ENCODE measurements around the gene CCL3.

Gene CCL3

DNA sequence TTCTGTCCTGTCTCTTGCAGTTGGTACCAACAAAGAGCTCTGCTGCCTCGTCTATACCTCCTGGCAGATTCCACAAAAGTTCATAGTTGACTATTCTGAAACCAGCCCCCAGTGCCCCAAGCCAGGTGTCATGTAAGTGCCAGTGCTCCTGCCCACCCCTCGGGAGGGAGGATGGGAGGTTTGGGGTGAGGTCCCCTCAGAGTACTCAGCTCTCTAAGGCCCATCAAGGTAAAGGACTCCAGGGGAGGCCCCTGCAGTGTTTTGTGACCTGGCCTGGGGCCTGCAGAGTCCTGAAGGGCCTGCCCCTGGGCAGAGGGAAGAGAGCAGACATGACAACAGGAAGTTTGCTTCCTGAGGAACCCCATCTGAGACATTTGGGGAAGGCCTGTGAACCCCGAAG lies 19.5 kb downstream of the CCL3 start:
- DNase-seq (ENCODE audit: insufficient read length, low spot score) (no peak), FAIRE-seq (no peak)
- TF ChIP-seq TAF1 (IDR thresholded peaks at IDR 0.05; ENCODE audit: low read depth, low read length) (no peak), PAX5 (IDR thresholded peaks at IDR 0.05; ENCODE audit: insufficient read depth, low read length, severe bottlenecking) (no peak), POLR2A (IDR thresholded peaks at IDR 0.05; ENCODE audit: low read depth, low read length) (no peak), POLR2AphosphoS5 (IDR thresholded peaks at IDR 0.05; ENCODE audit: low read depth, low read length) (no peak), SPI1 (IDR thresholded peaks at IDR 0.05; ENCODE audit: low read depth, low read length) (no peak), POU2F2 (IDR thresholded peaks at IDR 0.05; ENCODE audit: low read depth, low read length) (no peak)

DNA sequence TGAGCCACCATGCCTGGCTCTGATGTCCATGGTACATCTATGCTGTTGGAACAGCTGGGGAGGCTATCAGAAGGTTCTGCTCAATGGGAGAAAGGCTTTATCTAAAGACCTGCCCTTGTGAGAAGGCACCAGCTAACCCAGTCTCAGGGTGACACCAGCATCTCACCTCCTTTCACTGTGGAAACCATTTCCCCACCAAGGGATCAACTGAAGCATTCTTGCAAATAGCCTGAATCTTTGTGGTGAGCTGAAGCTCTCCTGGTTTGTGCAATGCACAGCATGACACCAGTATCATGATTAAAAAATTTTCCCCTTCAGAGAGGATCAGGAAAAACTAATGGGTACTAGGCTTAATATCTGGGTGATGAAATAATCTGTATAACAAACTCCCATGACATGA lies 20.8 kb downstream of the CCL3 start:
- no peak for FAIRE-seq
- no peak for TF ChIP-seq POU2F2 (IDR thresholded peaks at IDR 0.05; ENCODE audit: low read depth, low read length)
- TF ChIP-seq POLR2A (IDR thresholded peaks at IDR 0.05; ENCODE audit: low read depth, low read length) = no peak
- TF ChIP-seq TAF1 (IDR thresholded peaks at IDR 0.05; ENCODE audit: low read depth, low read length) = no peak
- no peak for TF ChIP-seq PAX5 (IDR thresholded peaks at IDR 0.05; ENCODE audit: insufficient read depth, low read length, severe bottlenecking)
- no peak for TF ChIP-seq POLR2AphosphoS5 (IDR thresholded peaks at IDR 0.05; ENCODE audit: low read depth, low read length)
- no peak for TF ChIP-seq SPI1 (IDR thresholded peaks at IDR 0.05; ENCODE audit: low read depth, low read length)
- no peak for DNase-seq (ENCODE audit: insufficient read length, low spot score)

DNA sequence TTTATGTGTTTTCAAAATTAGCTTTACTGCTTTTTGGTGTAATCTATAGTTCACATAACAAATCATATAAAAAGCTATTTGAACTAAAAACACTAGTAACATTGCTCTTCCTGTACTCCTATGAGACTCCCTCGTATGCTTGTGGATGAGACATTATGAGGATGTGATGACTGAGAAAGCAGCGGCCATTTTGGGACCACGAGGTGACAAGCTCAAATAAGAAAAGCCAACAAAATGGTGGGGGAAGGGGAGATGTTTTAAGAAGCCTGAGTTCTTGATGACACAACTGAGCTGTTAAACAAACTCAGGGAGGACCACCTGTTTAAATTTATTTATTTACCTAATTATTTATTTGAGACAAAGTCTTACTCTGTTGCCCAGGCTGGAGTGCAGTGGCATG lies 21.4 kb downstream of the CCL3 start:
- TF ChIP-seq POU2F2 (IDR thresholded peaks at IDR 0.05; ENCODE audit: low read depth, low read length) (no peak), POLR2A (IDR thresholded peaks at IDR 0.05; ENCODE audit: low read depth, low read length) (no peak), POLR2AphosphoS5 (IDR thresholded peaks at IDR 0.05; ENCODE audit: low read depth, low read length) (no peak), PAX5 (IDR thresholded peaks at IDR 0.05; ENCODE audit: insufficient read depth, low read length, severe bottlenecking) (no peak), SPI1 (IDR thresholded peaks at IDR 0.05; ENCODE audit: low read depth, low read length) (no peak), TAF1 (IDR thresholded peaks at IDR 0.05; ENCODE audit: low read depth, low read length) (no peak)
- no peak for FAIRE-seq
- DNase-seq (ENCODE audit: insufficient read length, low spot score) = no peak

DNA sequence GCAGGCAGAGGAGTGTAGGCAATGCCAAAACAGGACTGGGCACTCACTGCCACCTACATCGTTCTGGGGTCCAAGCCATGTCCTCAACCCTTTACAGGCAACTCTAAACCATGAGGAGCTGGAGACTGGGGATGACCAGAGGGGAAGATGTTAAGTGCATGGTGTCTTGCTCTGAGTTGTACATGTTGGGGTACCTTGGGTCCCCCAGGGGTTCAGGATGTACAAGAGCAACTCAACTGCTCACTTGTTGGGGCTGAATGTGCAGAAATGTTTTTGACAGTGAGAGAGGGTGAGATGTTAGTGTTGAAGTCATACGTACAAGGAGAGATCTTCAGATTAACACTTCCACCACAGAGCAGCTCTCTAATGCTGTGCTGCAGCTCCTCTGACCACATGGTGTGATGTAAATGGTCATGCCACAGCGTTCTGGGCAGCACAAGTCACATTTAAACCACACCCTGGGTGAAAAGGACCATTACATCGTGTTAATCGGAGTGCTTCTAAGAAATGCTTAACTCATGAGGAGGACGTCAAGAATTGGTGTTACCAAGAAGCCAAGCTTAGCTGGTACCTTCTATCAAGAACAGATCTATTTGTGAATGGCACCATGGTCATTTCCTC lies 23.5 kb downstream of the CCL3 start:
- DNase-seq (ENCODE audit: insufficient read length, low spot score) = no peak
- FAIRE-seq = no peak
- TF ChIP-seq TAF1 (IDR thresholded peaks at IDR 0.05; ENCODE audit: low read depth, low read length) = no peak
- TF ChIP-seq SPI1 (IDR thresholded peaks at IDR 0.05; ENCODE audit: low read depth, low read length) = no peak
- TF ChIP-seq POU2F2 (IDR thresholded peaks at IDR 0.05; ENCODE audit: low read depth, low read length) = no peak
- no peak for TF ChIP-seq POLR2A (IDR thresholded peaks at IDR 0.05; ENCODE audit: low read depth, low read length)
- no peak for TF ChIP-seq PAX5 (IDR thresholded peaks at IDR 0.05; ENCODE audit: insufficient read depth, low read length, severe bottlenecking)
- no peak for TF ChIP-seq POLR2AphosphoS5 (IDR thresholded peaks at IDR 0.05; ENCODE audit: low read depth, low read length)

DNA sequence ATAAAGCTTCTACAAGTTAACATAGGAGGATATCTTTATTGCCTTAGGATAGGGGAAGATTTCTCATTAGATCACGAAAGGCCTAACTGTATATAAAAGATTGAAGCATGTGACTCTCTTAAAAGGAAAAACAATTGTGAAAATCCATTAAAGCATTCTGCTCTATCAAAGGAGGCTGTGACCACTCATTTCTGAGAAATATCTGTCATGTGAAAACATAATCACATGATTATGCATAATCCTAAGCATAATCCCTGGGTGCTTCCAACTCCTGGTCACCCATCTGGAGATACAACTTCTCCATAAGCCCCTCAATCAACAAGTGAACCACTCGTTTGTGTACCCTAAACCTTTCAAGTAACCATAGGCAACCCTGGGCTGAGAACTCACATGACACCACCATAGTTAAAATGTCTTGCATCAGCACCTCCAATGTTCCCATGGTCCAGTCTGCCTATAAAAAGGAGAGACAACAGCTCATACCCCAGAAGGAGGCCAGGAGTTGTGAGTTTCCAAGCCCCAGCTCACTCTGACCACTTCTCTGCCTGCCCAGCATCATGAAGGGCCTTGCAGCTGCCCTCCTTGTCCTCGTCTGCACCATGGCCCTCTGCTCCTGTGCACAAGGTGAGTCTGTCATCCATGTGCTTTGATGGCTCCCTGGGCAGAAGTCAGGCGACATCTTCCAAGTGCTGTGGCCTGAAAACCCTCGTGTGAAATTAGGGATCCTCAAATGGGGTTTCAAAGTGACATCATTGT lies 26.0 kb downstream of the CCL3 start, which contains the start of gene CCL18:
Gene CCL18 (plus strand): TSS at position 487 of the 756 bp plus-strand sequence. CDS start 71 bp downstream, at position 558.
- TF ChIP-seq SPI1 (IDR thresholded peaks at IDR 0.05; ENCODE audit: low read depth, low read length) (no peak), TAF1 (IDR thresholded peaks at IDR 0.05; ENCODE audit: low read depth, low read length) (no peak), PAX5 (IDR thresholded peaks at IDR 0.05; ENCODE audit: insufficient read depth, low read length, severe bottlenecking) (no peak), POLR2A (IDR thresholded peaks at IDR 0.05; ENCODE audit: low read depth, low read length) (no peak), POU2F2 (IDR thresholded peaks at IDR 0.05; ENCODE audit: low read depth, low read length) (no peak), POLR2AphosphoS5 (IDR thresholded peaks at IDR 0.05; ENCODE audit: low read depth, low read length) (no peak)
- FAIRE-seq = no peak
- no peak for DNase-seq (ENCODE audit: insufficient read length, low spot score)

DNA sequence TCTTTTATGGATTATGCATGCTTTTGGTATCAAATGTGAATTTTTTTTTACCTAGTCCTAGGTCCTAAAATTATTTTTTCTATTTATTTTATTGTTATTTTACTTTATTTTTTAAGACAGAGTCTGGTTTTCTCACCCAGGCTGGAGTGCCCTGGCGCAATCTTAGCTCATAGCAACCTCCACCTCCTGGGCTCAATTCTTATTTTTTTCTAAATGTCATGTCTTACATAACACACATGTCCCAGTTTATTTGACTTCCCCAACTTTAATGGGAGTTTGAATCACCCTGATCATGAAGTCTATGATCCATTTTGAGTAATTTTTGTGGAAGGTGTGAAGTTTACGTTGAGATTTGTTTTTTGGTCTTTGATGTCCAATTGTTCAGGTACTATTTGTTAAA lies 29.1 kb downstream of the CCL3 start:
- FAIRE-seq (no peak), DNase-seq (ENCODE audit: insufficient read length, low spot score) (no peak)
- TF ChIP-seq TAF1 (IDR thresholded peaks at IDR 0.05; ENCODE audit: low read depth, low read length) = no peak
- TF ChIP-seq PAX5 (IDR thresholded peaks at IDR 0.05; ENCODE audit: insufficient read depth, low read length, severe bottlenecking) = no peak
- TF ChIP-seq POU2F2 (IDR thresholded peaks at IDR 0.05; ENCODE audit: low read depth, low read length) = no peak
- TF ChIP-seq SPI1 (IDR thresholded peaks at IDR 0.05; ENCODE audit: low read depth, low read length) = no peak
- no peak for TF ChIP-seq POLR2A (IDR thresholded peaks at IDR 0.05; ENCODE audit: low read depth, low read length)
- no peak for TF ChIP-seq POLR2AphosphoS5 (IDR thresholded peaks at IDR 0.05; ENCODE audit: low read depth, low read length)

DNA sequence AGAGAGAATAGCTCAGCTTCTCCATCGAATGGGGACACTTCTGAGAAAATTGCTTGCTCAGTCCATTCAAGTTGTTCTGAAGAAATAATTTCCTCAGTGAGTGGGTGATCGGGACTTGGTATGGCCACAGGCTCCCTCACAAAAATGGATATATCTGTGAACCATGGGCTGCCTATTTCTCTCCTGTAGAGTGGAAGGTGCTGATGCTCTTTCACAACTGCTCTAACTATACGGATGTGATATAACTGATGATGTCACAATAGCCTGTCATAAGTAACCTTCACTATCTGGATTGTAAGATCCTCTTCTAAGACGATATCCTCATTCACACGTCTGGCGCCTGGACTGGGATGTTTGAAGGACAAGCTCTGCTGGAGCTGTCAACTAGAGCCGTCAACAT lies 30.5 kb downstream of the CCL3 start:
- no peak for DNase-seq (ENCODE audit: insufficient read length, low spot score)
- TF ChIP-seq SPI1 (IDR thresholded peaks at IDR 0.05; ENCODE audit: low read depth, low read length) (no peak), TAF1 (IDR thresholded peaks at IDR 0.05; ENCODE audit: low read depth, low read length) (no peak), POLR2A (IDR thresholded peaks at IDR 0.05; ENCODE audit: low read depth, low read length) (no peak), POLR2AphosphoS5 (IDR thresholded peaks at IDR 0.05; ENCODE audit: low read depth, low read length) (no peak), PAX5 (IDR thresholded peaks at IDR 0.05; ENCODE audit: insufficient read depth, low read length, severe bottlenecking) (no peak), POU2F2 (IDR thresholded peaks at IDR 0.05; ENCODE audit: low read depth, low read length) (no peak)
- no peak for FAIRE-seq

DNA sequence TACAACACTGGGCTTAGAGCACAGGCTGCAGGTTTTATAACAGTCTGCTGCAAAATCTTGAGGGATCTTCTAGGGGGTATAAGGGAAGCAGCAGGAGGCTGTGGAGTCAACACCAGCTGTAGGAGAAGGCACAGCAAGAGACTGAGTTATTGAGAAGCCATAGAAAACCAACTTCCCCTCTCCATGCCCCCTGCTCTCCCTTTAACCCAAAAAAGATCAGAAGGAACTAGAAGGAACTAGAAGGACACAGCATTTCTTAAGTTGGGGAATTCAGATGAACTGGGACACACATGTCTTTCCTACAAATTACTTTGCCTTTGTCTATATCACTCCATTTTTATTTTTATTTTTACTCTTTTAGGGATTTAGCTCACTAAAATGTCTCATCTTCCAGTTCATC lies 32.0 kb downstream of the CCL3 start:
- no peak for TF ChIP-seq SPI1 (IDR thresholded peaks at IDR 0.05; ENCODE audit: low read depth, low read length)
- TF ChIP-seq POLR2AphosphoS5 (IDR thresholded peaks at IDR 0.05; ENCODE audit: low read depth, low read length) = no peak
- TF ChIP-seq TAF1 (IDR thresholded peaks at IDR 0.05; ENCODE audit: low read depth, low read length) = no peak
- TF ChIP-seq PAX5 (IDR thresholded peaks at IDR 0.05; ENCODE audit: insufficient read depth, low read length, severe bottlenecking) = no peak
- no peak for TF ChIP-seq POU2F2 (IDR thresholded peaks at IDR 0.05; ENCODE audit: low read depth, low read length)
- no peak for TF ChIP-seq POLR2A (IDR thresholded peaks at IDR 0.05; ENCODE audit: low read depth, low read length)
- no peak for DNase-seq (ENCODE audit: insufficient read length, low spot score)
- FAIRE-seq = no peak

DNA sequence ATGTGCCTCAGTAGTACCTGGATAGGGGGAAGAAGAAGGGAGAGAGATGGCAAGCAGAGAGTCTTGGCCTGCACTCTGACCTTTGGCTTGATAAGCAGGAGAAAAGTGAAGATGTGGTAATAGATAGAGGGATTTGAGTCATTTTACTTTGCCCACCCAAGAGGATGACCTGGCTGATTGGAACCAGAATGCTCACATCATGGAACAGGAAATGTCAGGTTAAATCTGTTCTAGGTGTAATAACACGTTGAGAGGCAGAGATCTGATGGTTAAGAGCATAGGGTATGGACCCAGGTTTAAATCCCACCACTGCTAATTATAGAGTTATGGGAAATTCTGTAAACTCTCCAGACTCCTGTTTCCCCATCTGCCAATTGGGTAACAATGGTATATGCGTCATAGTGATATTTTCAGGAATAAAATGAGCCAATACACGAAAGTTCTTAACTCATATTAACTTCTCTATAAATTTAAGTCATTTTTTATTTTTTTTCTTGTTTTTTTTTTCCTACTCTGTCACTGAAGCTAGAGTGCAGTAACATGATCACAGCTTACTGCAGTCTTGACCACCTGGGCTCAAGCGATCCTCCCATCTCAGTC lies 33.9 kb downstream of the CCL3 start:
- TF ChIP-seq TAF1 (IDR thresholded peaks at IDR 0.05; ENCODE audit: low read depth, low read length) = no peak
- TF ChIP-seq POLR2A (IDR thresholded peaks at IDR 0.05; ENCODE audit: low read depth, low read length) = no peak
- TF ChIP-seq SPI1 (IDR thresholded peaks at IDR 0.05; ENCODE audit: low read depth, low read length) = no peak
- no peak for TF ChIP-seq PAX5 (IDR thresholded peaks at IDR 0.05; ENCODE audit: insufficient read depth, low read length, severe bottlenecking)
- TF ChIP-seq POLR2AphosphoS5 (IDR thresholded peaks at IDR 0.05; ENCODE audit: low read depth, low read length) = no peak
- TF ChIP-seq POU2F2 (IDR thresholded peaks at IDR 0.05; ENCODE audit: low read depth, low read length) = no peak
- FAIRE-seq (no peak), DNase-seq (ENCODE audit: insufficient read length, low spot score) (no peak)

Data from GM12891 (cell line).